ENCODE results near the gene INHA. TPM values are rescaled to one million over a fixed set of nuclear protein-coding genes. Genes with fewer than 3 reads are reported as not detected.

INHA gene
- total RNA-seq, 1 donor from 2014 or later = not detected

- DNase-seq (ENCODE audit: low read depth in 2 of 2) = no peak
Measured at GRCh38 chr2:219573166-219573565, 1.1 kb downstream of the INHA start.

GRCh38 chr2:219574484-219575311 lies 2.6 kb downstream of the INHA start:
- DNase-seq (ENCODE audit: low read depth in 2 of 2) = no peak

GRCh38 chr2:219575566-219576504 lies 3.7 kb downstream of the INHA start:
- no peak for DNase-seq (ENCODE audit: low read depth in 2 of 2)

- no peak for DNase-seq (ENCODE audit: low read depth in 2 of 2)
Measured at GRCh38 chr2:219576505-219577388, 4.6 kb downstream of the INHA start.

GRCh38 chr2:219578811-219579613 lies 6.9 kb downstream of the INHA start:
- no peak for DNase-seq (ENCODE audit: low read depth in 2 of 2)

GRCh38 chr2:219581346-219581745 lies 9.2 kb downstream of the INHA start:
- DNase-seq (ENCODE audit: low read depth in 2 of 2) = no peak

- no peak for DNase-seq (ENCODE audit: low read depth in 2 of 2)
Measured at GRCh38 chr2:219591091-219591490, 19.0 kb downstream of the INHA start.

- DNase-seq (ENCODE audit: low read depth in 2 of 2) = no peak
Measured at GRCh38 chr2:219592736-219593135, 20.6 kb downstream of the INHA start.

GRCh38 chr2:219593154-219593553 lies 21.0 kb downstream of the INHA start:
- DNase-seq (ENCODE audit: low read depth in 2 of 2) = no peak

GRCh38 chr2:219595256-219595655 lies 23.1 kb downstream of the INHA start:
- no peak for DNase-seq (ENCODE audit: low read depth in 2 of 2)

- peak in 1 of 2 donors; percentile 0 for DNase-seq (ENCODE audit: low read depth in 2 of 2)
Measured at GRCh38 chr2:219596954-219597551, 24.9 kb downstream of the INHA start.

- DNase-seq (ENCODE audit: low read depth in 2 of 2) = peak; percentile 93 to 95
Measured at GRCh38 chr2:219597552-219598307, 25.6 kb downstream of the INHA start, which contains the start of gene STK11IP. Gene STK11IP (plus strand): TSS chr2:219597857. CDS start chr2:219598120, 263 bp downstream.

- DNase-seq (ENCODE audit: low read depth in 2 of 2) = peak; percentile 15 to 32
Measured at GRCh38 chr2:219598308-219599078, 26.4 kb downstream of the INHA start.

- no peak for DNase-seq (ENCODE audit: low read depth in 2 of 2)
Measured at GRCh38 chr2:219603771-219604170, 31.7 kb downstream of the INHA start.

GRCh38 chr2:219605607-219605954 lies 33.5 kb downstream of the INHA start:
- DNase-seq (ENCODE audit: low read depth in 2 of 2) = no peak

GRCh38 chr2:219607931-219608330 lies 35.8 kb downstream of the INHA start:
- no peak for DNase-seq (ENCODE audit: low read depth in 2 of 2)

GRCh38 chr2:219608399-219608964 lies 36.4 kb downstream of the INHA start:
- no peak for DNase-seq (ENCODE audit: low read depth in 2 of 2)

- no peak for DNase-seq (ENCODE audit: low read depth in 2 of 2)
Measured at GRCh38 chr2:219609149-219609750, 37.1 kb downstream of the INHA start.

Measured in dermis microvascular lymphatic vessel endothelial cell (primary cell).